Measurements from ENCODE around the gene HUWE1.

- TF ChIP-seq CTCF (IDR thresholded peaks at IDR 0.05): no peak
- no peak for TF ChIP-seq REST (IDR thresholded peaks at IDR 0.05; ENCODE audit: insufficient read depth in 1 of 2, low read depth in 2 of 2, low read length in 1 of 2)
Measured at GRCh38 chrX:53616946-53617345, 69.6 kb downstream of the HUWE1 start.
